WI38 (cell line): ENCODE data around the gene ZNF329.
"Not testable (repeated sequence)": the region's sequence is repeated elsewhere in the genome, so short reads cannot be mapped to it uniquely, and the experiment has no call there.

ENCODE experiments used
- H3K4me3 ChIP-seq: 2 replicates; pipeline ENCODE4 v1.5.1; 2011; ENCODE audit warnings: low read depth, mild to moderate bottlenecking, control low read depth, low read length
- CTCF ChIP-seq: IDR thresholded peaks from 2 replicates; pipeline ENCODE4 v1.5.1; 2012; ENCODE audit warnings: low read depth, mild to moderate bottlenecking, control low read depth, low read length

ZNF329 gene

GRCh38 chr19:58153386-58153785 lies 2.8 kb upstream of the ZNF329 start:
- no peak overlapping the region for H3K4me3 ChIP-seq
- no peak for TF ChIP-seq CTCF

GRCh38 chr19:58147475-58147874 lies 3.1 kb downstream of the ZNF329 start:
- H3K4me3 ChIP-seq: not testable (repeated sequence)

GRCh38 chr19:58145849-58146248 lies 4.7 kb downstream of the ZNF329 start:
- no peak overlapping the region for H3K4me3 ChIP-seq
- no peak for TF ChIP-seq CTCF

- no peak for TF ChIP-seq CTCF
- H3K4me3 ChIP-seq: no peak overlapping the region
Measured at GRCh38 chr19:58134244-58134643, 16.3 kb downstream of the ZNF329 start.

- TF ChIP-seq CTCF: no peak
- H3K4me3 ChIP-seq: no peak overlapping the region
Measured at GRCh38 chr19:58129284-58129683, 21.3 kb downstream of the ZNF329 start.

GRCh38 chr19:58128041-58128685 lies 22.4 kb downstream of the ZNF329 start:
- no peak for TF ChIP-seq CTCF

GRCh38 chr19:58123354-58123753 lies 27.2 kb downstream of the ZNF329 start:
- H3K4me3 ChIP-seq: no peak overlapping the region
- no peak for TF ChIP-seq CTCF

More at GRCh38 chr19:58128041-58128685, 22.4 kb downstream of the ZNF329 start:
- H3K4me3 ChIP-seq: no peak overlapping the region

GRCh38 chr19:58118979-58119733 lies 31.4 kb downstream of the ZNF329 start:
- no peak overlapping the region for H3K4me3 ChIP-seq
- TF ChIP-seq CTCF: no peak
